Activated CD4-positive, alpha-beta T cell treated with anti-CD3 and anti-CD28 coated beads for 4 hours (primary cell): ENCODE results near the gene EIF4E1B.
A peak's percentile ranks its signal among the peaks of the same experiment; 100 is the strongest.

Source experiments
- DNase-seq, 2 donors: peaks; one replicate each; pipeline ENCODE4 v3.0.0-alpha.2; 2020

EIF4E1B gene

GRCh38 chr5:176606875-176607274 is 23.6 kb upstream of the EIF4E1B start:
- DNase-seq, result no peak

- no peak for DNase-seq
These were observed 22.3 kb upstream of the EIF4E1B start for GRCh38 chr5:176608142-176608705.

GRCh38 chr5:176608937-176609723 is 21.3 kb upstream of the EIF4E1B start:
- peak; percentile 29 to 46 for DNase-seq

GRCh38 chr5:176609724-176610434 is 20.6 kb upstream of the EIF4E1B start, which contains the start of gene GPRIN1:
Gene GPRIN1 (minus strand): TSS chr5:176610156. CDS start chr5:176599834, 10,322 bp downstream.
- peak; percentile 17 to 48 for DNase-seq

- DNase-seq, result peak in 1 of 2 donors; percentile 33
These were observed 20.1 kb upstream of the EIF4E1B start for GRCh38 chr5:176610435-176610773.

GRCh38 chr5:176611435-176611834 is 19.0 kb upstream of the EIF4E1B start:
- DNase-seq, result peak; percentile 24 to 35

- no peak for DNase-seq
These were observed 18.5 kb upstream of the EIF4E1B start for GRCh38 chr5:176612008-176612407.

GRCh38 chr5:176612855-176613254 is 17.6 kb upstream of the EIF4E1B start:
- DNase-seq, result no peak

GRCh38 chr5:176614805-176615478 is 15.5 kb upstream of the EIF4E1B start:
- no peak for DNase-seq

- DNase-seq, result no peak
These were observed 14.0 kb upstream of the EIF4E1B start for GRCh38 chr5:176616511-176616910.

GRCh38 chr5:176618783-176619182 is 11.7 kb upstream of the EIF4E1B start:
- DNase-seq, result no peak

- peak; percentile 68 to 79 for DNase-seq
These were observed 11.3 kb upstream of the EIF4E1B start for GRCh38 chr5:176619203-176619568.

- DNase-seq, result no peak
These were observed 10.7 kb upstream of the EIF4E1B start for GRCh38 chr5:176619569-176620332.

- no peak for DNase-seq
These were observed 10.0 kb upstream of the EIF4E1B start for GRCh38 chr5:176620333-176620981.

GRCh38 chr5:176621661-176622079 is 8.8 kb upstream of the EIF4E1B start:
- no peak for DNase-seq

GRCh38 chr5:176624142-176624541 is 6.3 kb upstream of the EIF4E1B start:
- no peak for DNase-seq

- no peak for DNase-seq
These were observed 5.5 kb upstream of the EIF4E1B start for GRCh38 chr5:176624938-176625337.

- no peak for DNase-seq
These were observed 5.0 kb upstream of the EIF4E1B start for GRCh38 chr5:176625512-176625911.

GRCh38 chr5:176625966-176626875 is 4.3 kb upstream of the EIF4E1B start:
- no peak for DNase-seq

GRCh38 chr5:176626876-176627236 is 3.6 kb upstream of the EIF4E1B start:
- no peak for DNase-seq

- no peak for DNase-seq
These were observed 2.9 kb upstream of the EIF4E1B start for GRCh38 chr5:176627582-176627981.
